ENCODE results near the gene DERL3. TPM values are rescaled to one million over a fixed set of nuclear protein-coding genes. Genes with fewer than 3 reads are reported as not detected.

Gene DERL3
- total RNA-seq, 4 donors from 2014 or later, result 1.9 to 20.0 (median 3.1) TPM

- TF ChIP-seq POLR2AphosphoS5 (IDR thresholded peaks at IDR 0.05), result no peak
- intact Hi-C loops (cut with DNase I; ENCODE audit: low total_unique reads) (no loop called here), in situ Hi-C loops (cut with MboI; ENCODE audit: low pct_ligation_motif_present in 1 of 4, low pct_unique_long_range_greater_than_20kb in 1 of 4, low sequenced_read_pairs in 3 of 4) (loop anchor here in 1 of 4 donors (5.0 kb wide), 1 partner anchor 78 kb away; the partner anchor contains the start of gene MMP11)
- Histone ChIP-seq H3K4me3 (no peak overlapping the region), H3K36me3 (no peaks in the 10 kb centered on the region), H3K9me3 (no peaks in the 10 kb centered on the region), H3K4me1 (peaks cover 0 to 16% (median 10%) of the 10 kb centered on the region in 4 donors), H3K27me3 (no peaks in the 10 kb centered on the region), H3K27ac (no peak overlapping the region)
- WGBS, 2 donors (ENCODE audit: low coverage in 1 of 2), result 50 to 67% methylated on average over 3 to 15 of the region's 16 CpGs
- no peak for DNase-seq
Observed at GRCh38 chr22:23850136-23850611, 11.4 kb upstream of the DERL3 start.

- peaks cover 0 to 25% (median 11%) of the 10 kb centered on the region in 4 donors for H3K4me1 ChIP-seq
- H3K9me3 ChIP-seq, result no peaks in the 10 kb centered on the region
- intact Hi-C loops (cut with DNase I; ENCODE audit: low total_unique reads) (loop anchor here (2.0 kb wide), 1 partner anchor 81 kb away; no protein-coding TSS in a partner anchor), in situ Hi-C loops (cut with MboI; ENCODE audit: low pct_ligation_motif_present in 1 of 4, low pct_unique_long_range_greater_than_20kb in 1 of 4, low sequenced_read_pairs in 3 of 4) (loop anchor here in 3 of 4 donors (5.0 to 25.0 kb wide), 3 partner anchors 65 to 312 kb away; partner anchors contain the start of genes SMARCB1 (in 2 of the 3) and MMP11 (in 1 of the 3))
- H3K27me3 ChIP-seq, result no peaks in the 10 kb centered on the region
- H3K4me3 ChIP-seq, result peak overlapping the region in 1 of 4 donors; percentile 22
- TF ChIP-seq POLR2A (IDR thresholded peaks at IDR 0.05), result no peak
- TF ChIP-seq CTCF (IDR thresholded peaks at IDR 0.05), result peak; percentile 95 to 99 (median 98)
- peak overlapping the region in 2 of 4 donors; percentile 11 to 34 for H3K27ac ChIP-seq
- DNase-seq, result peak; percentile 90
- no peaks in the 10 kb centered on the region for H3K36me3 ChIP-seq
- WGBS, 2 donors (ENCODE audit: low coverage in 1 of 2), result 13 to 20% methylated on average over 7 to 49 of the region's 62 CpGs
Observed at GRCh38 chr22:23849009-23850006, 10.5 kb upstream of the DERL3 start.

- in situ Hi-C loops (cut with MboI; ENCODE audit: low pct_ligation_motif_present in 1 of 4, low pct_unique_long_range_greater_than_20kb in 1 of 4, low sequenced_read_pairs in 3 of 4), result loop anchor here in 2 of 4 donors (10.0 to 25.0 kb wide), 2 partner anchors 63 to 311 kb away; partner anchors contain the start of gene SMARCB1 (in 2 of the 2)
- DNase-seq, result peak; percentile 56
- Histone ChIP-seq H3K9me3 (no peaks in the 10 kb centered on the region), H3K36me3 (no peaks in the 10 kb centered on the region), H3K27me3 (no peaks in the 10 kb centered on the region), H3K27ac (peak overlapping the region in 2 of 4 donors; percentile 36 to 65), H3K4me1 (peaks cover 0 to 26% (median 11%) of the 10 kb centered on the region in 4 donors), H3K4me3 (no peak overlapping the region)
- WGBS, 2 donors (ENCODE audit: low coverage in 1 of 2), result 51 to 79% methylated on average over 6 to 24 of the region's 24 CpGs
- TF ChIP-seq CTCF (IDR thresholded peaks at IDR 0.05) (no peak), POLR2AphosphoS5 (IDR thresholded peaks at IDR 0.05) (peak in 1 of 3 donors; percentile 8)
- intact Hi-C loops (cut with DNase I; ENCODE audit: low total_unique reads), result loop anchor here (2.0 kb wide), 1 partner anchor 79 kb away; no protein-coding TSS in a partner anchor
Observed at GRCh38 chr22:23847991-23848864, 9.4 kb upstream of the DERL3 start.

DNA sequence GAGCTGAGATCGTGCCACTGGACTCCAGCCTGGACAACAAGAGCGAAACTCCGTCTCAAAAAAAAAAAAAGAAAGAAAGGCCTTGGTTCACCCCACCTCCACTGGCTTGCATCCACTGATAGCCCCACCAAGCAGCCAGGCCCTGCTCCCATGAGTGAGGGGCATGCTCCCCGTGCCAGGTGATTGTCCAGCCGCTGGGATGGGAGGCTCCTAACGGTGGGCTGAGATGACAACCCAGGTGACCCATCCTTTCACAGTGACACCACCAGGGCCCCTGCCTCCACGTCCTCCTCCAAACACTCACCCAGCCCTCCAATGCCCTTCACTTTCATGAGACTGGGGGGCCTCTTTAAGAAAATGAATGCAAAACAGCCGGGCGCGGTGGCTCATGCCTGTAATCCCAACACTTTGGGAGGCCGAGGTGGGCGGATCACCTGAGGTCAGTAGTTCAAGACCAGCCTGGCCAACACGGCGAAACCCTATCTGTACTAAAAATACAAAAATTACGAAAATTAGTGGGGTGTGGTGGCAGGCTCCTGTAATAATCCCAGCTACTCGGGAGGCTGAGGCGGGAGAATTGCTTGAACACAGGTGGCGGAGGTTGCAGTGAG is 8.6 kb upstream of the DERL3 start:
- DNase-seq, result no peak

More for the DNA sequence above, 8.6 kb upstream of the DERL3 start:
- H3K4me3 ChIP-seq, result no peak overlapping the region
- TF ChIP-seq CTCF (IDR thresholded peaks at IDR 0.05) (no peak), POLR2A (IDR thresholded peaks at IDR 0.05) (no peak), POLR2AphosphoS5 (IDR thresholded peaks at IDR 0.05) (no peak), EP300 (IDR thresholded peaks at IDR 0.05; ENCODE audit: low read depth) (no peak)
- in situ Hi-C loops (cut with MboI; ENCODE audit: low pct_ligation_motif_present in 1 of 4, low pct_unique_long_range_greater_than_20kb in 1 of 4, low sequenced_read_pairs in 3 of 4), result loop anchor here in 2 of 4 donors (10.0 to 25.0 kb wide), 2 partner anchors 63 to 310 kb away; partner anchors contain the start of gene SMARCB1 (in 2 of the 2)
- intact Hi-C loops (cut with DNase I; ENCODE audit: low total_unique reads), result no loop called here
- H3K36me3 ChIP-seq, result no peaks in the 10 kb centered on the region
- peaks cover 0 to 26% (median 11%) of the 10 kb centered on the region in 4 donors for H3K4me1 ChIP-seq
- no peaks in the 10 kb centered on the region for H3K9me3 ChIP-seq
- H3K27me3 ChIP-seq, result no peaks in the 10 kb centered on the region
- H3K27ac ChIP-seq, result peak overlapping the region in 2 of 4 donors; percentile 65 to 80
- WGBS, 2 donors (ENCODE audit: low coverage in 1 of 2), result 83 to 90% methylated on average over 5 to 18 of the region's 18 CpGs

Measured in transverse colon (tissue), 4 donors.